22Rv1 (cell line): ENCODE results near the gene COPS9.

Source experiments
- CTCF ChIP-seq: fragments of 450-650 bp; IDR thresholded peaks from 2 replicates; pipeline ENCODE4 v1.5.1; 2017; ENCODE audit warnings: mild to moderate bottlenecking
- ZFX ChIP-seq: fragments of 450-650 bp; IDR thresholded peaks from 2 replicates; pipeline ENCODE4 v1.6.1; 2017; ENCODE audit warnings: antibody characterized with exemption, borderline replicate concordance

GRCh38 chr2:240103136-240103535, 33.0 kb downstream of the COPS9 start:
- TF ChIP-seq CTCF: no peak
- TF ChIP-seq ZFX: no peak
